Measurements from ENCODE around the gene KIF1B. TPM values are rescaled to one million over a fixed set of nuclear protein-coding genes. Genes with fewer than 3 reads are reported as not detected.

Gene KIF1B
- total RNA-seq, 1 experiment from 2014 or later = 70.1 TPM

DNA sequence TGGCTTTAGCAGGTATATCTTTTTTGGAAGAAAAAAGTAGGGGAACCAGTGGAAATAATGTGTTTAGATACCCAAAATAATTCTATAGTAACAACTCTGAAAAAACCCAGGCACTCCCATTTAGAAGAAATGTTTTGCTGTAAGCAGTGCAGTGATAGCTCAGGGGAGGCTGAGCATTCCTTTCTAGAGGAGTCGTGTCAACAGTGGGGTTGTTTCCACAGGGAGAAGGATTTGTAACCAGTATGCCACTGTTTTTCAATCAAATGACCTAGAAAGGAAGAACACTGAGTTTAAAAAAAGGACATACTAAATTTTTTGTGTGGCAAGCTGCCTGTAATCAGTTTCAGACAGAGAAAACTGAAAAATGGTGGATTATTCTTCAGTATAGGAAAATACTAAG lies 190.9 kb downstream of the KIF1B start (continued):
- TF ChIP-seq, protein P1, sequence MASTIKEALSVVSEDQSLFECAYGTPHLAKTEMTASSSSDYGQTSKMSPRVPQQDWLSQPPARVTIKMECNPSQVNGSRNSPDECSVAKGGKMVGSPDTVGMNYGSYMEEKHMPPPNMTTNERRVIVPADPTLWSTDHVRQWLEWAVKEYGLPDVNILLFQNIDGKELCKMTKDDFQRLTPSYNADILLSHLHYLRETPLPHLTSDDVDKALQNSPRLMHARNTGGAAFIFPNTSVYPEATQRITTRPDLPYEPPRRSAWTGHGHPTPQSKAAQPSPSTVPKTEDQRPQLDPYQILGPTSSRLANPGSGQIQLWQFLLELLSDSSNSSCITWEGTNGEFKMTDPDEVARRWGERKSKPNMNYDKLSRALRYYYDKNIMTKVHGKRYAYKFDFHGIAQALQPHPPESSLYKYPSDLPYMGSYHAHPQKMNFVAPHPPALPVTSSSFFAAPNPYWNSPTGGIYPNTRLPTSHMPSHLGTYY (CRISPR knock-in tag; IDR thresholded peaks at IDR 0.05) = no peak
- TF ChIP-seq, protein P2, sequence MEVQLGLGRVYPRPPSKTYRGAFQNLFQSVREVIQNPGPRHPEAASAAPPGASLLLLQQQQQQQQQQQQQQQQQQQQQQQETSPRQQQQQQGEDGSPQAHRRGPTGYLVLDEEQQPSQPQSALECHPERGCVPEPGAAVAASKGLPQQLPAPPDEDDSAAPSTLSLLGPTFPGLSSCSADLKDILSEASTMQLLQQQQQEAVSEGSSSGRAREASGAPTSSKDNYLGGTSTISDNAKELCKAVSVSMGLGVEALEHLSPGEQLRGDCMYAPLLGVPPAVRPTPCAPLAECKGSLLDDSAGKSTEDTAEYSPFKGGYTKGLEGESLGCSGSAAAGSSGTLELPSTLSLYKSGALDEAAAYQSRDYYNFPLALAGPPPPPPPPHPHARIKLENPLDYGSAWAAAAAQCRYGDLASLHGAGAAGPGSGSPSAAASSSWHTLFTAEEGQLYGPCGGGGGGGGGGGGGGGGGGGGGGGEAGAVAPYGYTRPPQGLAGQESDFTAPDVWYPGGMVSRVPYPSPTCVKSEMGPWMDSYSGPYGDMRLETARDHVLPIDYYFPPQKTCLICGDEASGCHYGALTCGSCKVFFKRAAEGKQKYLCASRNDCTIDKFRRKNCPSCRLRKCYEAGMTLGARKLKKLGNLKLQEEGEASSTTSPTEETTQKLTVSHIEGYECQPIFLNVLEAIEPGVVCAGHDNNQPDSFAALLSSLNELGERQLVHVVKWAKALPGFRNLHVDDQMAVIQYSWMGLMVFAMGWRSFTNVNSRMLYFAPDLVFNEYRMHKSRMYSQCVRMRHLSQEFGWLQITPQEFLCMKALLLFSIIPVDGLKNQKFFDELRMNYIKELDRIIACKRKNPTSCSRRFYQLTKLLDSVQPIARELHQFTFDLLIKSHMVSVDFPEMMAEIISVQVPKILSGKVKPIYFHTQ (CRISPR knock-in tag; IDR thresholded peaks at IDR 0.05) = no peak
- TF ChIP-seq, protein P3, sequence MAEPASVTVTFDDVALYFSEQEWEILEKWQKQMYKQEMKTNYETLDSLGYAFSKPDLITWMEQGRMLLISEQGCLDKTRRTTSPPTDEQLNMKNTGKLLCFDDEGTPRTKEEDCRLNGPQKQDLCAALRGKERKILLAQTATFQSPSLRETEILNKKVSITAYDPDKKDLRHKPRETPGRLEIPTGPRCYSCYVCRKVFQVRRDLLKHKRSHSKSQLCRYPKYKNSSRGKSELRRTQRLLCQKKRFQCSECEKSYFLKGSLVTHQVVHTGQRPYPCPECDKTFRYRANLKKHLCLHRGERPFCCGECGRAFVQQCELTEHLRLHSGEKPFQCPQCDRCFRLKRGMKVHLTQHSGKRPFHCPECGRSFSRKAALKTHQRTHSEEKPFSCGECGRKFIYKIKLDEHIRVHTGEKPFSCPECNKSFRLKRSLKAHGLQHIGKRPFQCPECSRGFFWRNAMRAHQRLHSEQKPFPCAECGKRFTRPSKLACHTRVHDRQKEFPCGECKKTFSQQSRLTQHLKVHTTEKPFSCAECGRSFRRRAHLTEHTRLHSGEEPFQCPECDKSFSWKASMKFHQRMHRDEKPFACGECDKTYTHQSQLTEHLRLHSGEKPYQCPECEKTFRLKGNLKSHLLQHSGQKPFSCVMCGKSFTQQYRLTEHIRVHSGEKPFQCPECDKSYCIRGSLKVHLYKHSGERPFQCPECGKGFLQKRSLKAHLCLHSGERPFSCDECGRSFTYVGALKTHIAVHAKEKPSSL (CRISPR knock-in tag; conservative IDR thresholded peaks at IDR 0.05) = no peak
- TF ChIP-seq SMAD4 (CRISPR knock-in tag; IDR thresholded peaks at IDR 0.05) = no peak
- TF ChIP-seq, protein P4, sequence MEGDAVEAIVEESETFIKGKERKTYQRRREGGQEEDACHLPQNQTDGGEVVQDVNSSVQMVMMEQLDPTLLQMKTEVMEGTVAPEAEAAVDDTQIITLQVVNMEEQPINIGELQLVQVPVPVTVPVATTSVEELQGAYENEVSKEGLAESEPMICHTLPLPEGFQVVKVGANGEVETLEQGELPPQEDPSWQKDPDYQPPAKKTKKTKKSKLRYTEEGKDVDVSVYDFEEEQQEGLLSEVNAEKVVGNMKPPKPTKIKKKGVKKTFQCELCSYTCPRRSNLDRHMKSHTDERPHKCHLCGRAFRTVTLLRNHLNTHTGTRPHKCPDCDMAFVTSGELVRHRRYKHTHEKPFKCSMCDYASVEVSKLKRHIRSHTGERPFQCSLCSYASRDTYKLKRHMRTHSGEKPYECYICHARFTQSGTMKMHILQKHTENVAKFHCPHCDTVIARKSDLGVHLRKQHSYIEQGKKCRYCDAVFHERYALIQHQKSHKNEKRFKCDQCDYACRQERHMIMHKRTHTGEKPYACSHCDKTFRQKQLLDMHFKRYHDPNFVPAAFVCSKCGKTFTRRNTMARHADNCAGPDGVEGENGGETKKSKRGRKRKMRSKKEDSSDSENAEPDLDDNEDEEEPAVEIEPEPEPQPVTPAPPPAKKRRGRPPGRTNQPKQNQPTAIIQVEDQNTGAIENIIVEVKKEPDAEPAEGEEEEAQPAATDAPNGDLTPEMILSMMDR (IDR thresholded peaks at IDR 0.05) = no peak
- TF ChIP-seq, protein P5, sequence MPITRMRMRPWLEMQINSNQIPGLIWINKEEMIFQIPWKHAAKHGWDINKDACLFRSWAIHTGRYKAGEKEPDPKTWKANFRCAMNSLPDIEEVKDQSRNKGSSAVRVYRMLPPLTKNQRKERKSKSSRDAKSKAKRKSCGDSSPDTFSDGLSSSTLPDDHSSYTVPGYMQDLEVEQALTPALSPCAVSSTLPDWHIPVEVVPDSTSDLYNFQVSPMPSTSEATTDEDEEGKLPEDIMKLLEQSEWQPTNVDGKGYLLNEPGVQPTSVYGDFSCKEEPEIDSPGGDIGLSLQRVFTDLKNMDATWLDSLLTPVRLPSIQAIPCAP (CRISPR knock-in tag; IDR thresholded peaks at IDR 0.05) = no peak

DNA sequence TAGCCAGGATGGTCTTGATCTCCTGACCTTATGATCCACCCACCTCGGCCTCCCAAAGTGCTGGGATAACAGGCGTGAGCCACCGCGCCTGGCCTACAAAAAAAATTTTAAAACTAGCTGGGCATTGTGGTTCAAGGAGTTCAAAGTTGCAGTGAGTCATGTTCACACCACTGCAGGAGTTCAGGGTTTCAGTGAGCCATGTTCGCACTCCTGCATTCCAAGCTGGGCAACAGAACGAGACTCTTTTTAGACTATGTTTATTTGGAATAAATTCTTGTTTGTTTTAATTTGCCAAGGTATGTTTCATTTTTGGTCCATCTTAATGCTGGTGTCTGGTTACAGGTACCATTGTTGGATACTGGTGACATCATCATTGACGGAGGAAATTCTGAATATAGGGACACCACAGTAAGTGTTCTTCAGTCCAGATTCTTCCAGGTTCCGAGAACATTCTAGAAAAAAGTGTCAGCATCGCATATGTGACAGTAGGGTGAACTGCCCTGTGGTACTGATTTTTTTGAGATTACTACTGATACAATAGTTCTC lies 192.4 kb downstream of the KIF1B start:
- ChIA-PET CTCF (no interaction called here), POLR2A (no interaction called here)
- no peaks in the 10 kb centered on the region for H3K9me3 Mint-ChIP-seq
- TF ChIP-seq KAT7 (CRISPR knock-in tag; IDR thresholded peaks at IDR 0.05; ENCODE audit: borderline replicate concordance) = no peak
- TF ChIP-seq NFE2L1 (CRISPR knock-in tag; IDR thresholded peaks at IDR 0.05) = no peak
- TF ChIP-seq, protein P5 (CRISPR knock-in tag; IDR thresholded peaks at IDR 0.05) = no peak
- TF ChIP-seq, protein P6, sequence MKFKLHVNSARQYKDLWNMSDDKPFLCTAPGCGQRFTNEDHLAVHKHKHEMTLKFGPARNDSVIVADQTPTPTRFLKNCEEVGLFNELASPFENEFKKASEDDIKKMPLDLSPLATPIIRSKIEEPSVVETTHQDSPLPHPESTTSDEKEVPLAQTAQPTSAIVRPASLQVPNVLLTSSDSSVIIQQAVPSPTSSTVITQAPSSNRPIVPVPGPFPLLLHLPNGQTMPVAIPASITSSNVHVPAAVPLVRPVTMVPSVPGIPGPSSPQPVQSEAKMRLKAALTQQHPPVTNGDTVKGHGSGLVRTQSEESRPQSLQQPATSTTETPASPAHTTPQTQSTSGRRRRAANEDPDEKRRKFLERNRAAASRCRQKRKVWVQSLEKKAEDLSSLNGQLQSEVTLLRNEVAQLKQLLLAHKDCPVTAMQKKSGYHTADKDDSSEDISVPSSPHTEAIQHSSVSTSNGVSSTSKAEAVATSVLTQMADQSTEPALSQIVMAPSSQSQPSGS (CRISPR knock-in tag; IDR thresholded peaks at IDR 0.05; ENCODE audit: borderline replicate concordance, low read depth) = no peak
- TF ChIP-seq FOXJ3 (CRISPR knock-in tag; IDR thresholded peaks at IDR 0.05; ENCODE audit: borderline replicate concordance) = no peak
- TF ChIP-seq ZNF232 (CRISPR knock-in tag; IDR thresholded peaks at IDR 0.05) = no peak
- TF ChIP-seq, protein P7, sequence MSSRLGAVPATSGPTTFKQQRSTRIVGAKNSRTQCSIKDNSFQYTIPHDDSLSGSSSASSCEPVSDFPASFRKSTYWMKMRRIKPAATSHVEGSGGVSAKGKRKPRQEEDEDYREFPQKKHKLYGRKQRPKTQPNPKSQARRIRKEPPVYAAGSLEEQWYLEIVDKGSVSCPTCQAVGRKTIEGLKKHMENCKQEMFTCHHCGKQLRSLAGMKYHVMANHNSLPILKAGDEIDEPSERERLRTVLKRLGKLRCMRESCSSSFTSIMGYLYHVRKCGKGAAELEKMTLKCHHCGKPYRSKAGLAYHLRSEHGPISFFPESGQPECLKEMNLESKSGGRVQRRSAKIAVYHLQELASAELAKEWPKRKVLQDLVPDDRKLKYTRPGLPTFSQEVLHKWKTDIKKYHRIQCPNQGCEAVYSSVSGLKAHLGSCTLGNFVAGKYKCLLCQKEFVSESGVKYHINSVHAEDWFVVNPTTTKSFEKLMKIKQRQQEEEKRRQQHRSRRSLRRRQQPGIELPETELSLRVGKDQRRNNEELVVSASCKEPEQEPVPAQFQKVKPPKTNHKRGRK (CRISPR knock-in tag; IDR thresholded peaks at IDR 0.05; ENCODE audit: borderline replicate concordance) = no peak
- TF ChIP-seq ETV6 (CRISPR knock-in tag; IDR thresholded peaks at IDR 0.05) = no peak
- no peak for TF ChIP-seq OVOL2 (CRISPR knock-in tag; IDR thresholded peaks at IDR 0.05; ENCODE audit: borderline replicate concordance)
- no peak for TF ChIP-seq ATF1 (CRISPR knock-in tag; IDR thresholded peaks at IDR 0.05)
- TF ChIP-seq, protein P8, sequence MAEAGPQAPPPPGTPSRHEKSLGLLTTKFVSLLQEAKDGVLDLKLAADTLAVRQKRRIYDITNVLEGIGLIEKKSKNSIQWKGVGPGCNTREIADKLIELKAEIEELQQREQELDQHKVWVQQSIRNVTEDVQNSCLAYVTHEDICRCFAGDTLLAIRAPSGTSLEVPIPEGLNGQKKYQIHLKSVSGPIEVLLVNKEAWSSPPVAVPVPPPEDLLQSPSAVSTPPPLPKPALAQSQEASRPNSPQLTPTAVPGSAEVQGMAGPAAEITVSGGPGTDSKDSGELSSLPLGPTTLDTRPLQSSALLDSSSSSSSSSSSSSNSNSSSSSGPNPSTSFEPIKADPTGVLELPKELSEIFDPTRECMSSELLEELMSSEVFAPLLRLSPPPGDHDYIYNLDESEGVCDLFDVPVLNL (CRISPR knock-in tag; IDR thresholded peaks at IDR 0.05; ENCODE audit: borderline replicate concordance, low read depth) = no peak
- TF ChIP-seq, protein P9, sequence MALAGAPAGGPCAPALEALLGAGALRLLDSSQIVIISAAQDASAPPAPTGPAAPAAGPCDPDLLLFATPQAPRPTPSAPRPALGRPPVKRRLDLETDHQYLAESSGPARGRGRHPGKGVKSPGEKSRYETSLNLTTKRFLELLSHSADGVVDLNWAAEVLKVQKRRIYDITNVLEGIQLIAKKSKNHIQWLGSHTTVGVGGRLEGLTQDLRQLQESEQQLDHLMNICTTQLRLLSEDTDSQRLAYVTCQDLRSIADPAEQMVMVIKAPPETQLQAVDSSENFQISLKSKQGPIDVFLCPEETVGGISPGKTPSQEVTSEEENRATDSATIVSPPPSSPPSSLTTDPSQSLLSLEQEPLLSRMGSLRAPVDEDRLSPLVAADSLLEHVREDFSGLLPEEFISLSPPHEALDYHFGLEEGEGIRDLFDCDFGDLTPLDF (CRISPR knock-in tag; IDR thresholded peaks at IDR 0.05) = no peak
- no peak for TF ChIP-seq ZNF416 (CRISPR knock-in tag; IDR thresholded peaks at IDR 0.05)
- no peak for TF ChIP-seq TP53 (CRISPR knock-in tag; IDR thresholded peaks at IDR 0.05)
- no peak for TF ChIP-seq GABPB1 (CRISPR knock-in tag; IDR thresholded peaks at IDR 0.05)
- no peak for TF ChIP-seq ZNF423 (CRISPR knock-in tag; IDR thresholded peaks at IDR 0.05)

More for the DNA sequence above, 192.4 kb downstream of the KIF1B start:
- ATAC-seq (no peak), DNase-seq (ENCODE audit: low spot score) (no peak)
- Mint-ChIP-seq H3K27ac (no peak overlapping the region), H3K36me3 (peaks cover 63% of the 10 kb centered on the region), H3K27me3 (ENCODE audit: low read depth) (no peaks in the 10 kb centered on the region; the same call in 1 of the 2 replicates), H3K4me1 (peaks cover 12% of the 10 kb centered on the region), H3K4me3 (no peak overlapping the region)
